ENCODE results near the gene YWHAE. TPM values are rescaled to one million over a fixed set of nuclear protein-coding genes. Genes with fewer than 3 reads are reported as not detected.
"Not testable (repeated sequence)": the region's sequence is repeated elsewhere in the genome, so short reads cannot be mapped to it uniquely, and the experiment has no call there.

YWHAE gene
- 100 to 1,000 TPM; 581 to 765 (median 678) TPM for total RNA-seq

DNA sequence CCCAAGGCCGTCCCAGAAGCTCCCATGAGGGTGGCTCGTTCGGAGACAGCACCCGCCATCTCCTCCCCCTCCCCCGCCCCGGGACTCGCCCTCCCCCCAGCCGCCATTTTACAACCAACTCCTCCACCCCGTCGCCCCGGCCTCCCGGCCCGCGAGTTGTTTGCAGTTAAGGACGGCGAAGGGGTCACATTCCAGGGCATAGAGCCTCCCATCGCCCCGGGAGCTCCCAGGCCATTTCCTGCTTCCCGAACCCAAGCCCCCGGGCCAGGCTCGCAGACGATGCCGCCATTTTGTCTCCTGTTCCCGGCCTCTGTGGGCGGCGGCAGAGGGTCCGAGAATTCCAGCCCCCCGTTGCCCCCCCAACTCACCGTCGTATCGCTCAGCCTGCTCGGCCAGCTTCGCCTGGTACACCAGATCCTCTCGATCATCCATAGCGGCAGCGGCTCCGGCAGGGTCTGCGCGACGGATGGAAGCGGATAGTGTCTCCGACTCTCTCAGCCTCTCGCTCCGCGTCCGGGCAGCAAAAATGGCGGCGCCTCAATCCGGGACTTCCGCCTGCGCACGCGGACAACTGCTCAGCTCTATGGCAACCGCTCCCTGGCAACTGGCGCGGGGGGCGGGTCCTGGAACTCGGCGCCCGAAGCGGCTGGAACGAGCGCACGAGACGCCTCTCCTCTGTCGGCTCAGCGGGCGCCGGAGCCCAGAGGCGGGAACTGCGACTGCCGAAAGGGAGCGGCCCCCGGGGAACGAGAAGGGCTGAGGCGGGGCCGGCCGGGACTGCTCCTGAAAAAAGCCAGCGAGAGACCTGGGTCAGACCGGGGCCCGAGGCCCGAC, at the start of gene YWHAE:
TSS of gene YWHAE (minus strand) at position 544 of the 834 bp plus-strand sequence. CDS start at position 432, 112 bp downstream.
- Histone ChIP-seq H3K27me3 (no peaks in the 10 kb centered on the region), H3K9me3 (no peaks in the 10 kb centered on the region), H3K4me1 (peaks cover 0 to 43% (median 27%) of the 10 kb centered on the region in 4 donors), H3K4me3 (peak within 1 kb of the TSS; percentile 70 to 98 (median 88)), H3K36me3 (peaks cover 0 to 3% (median 0%) of the 10 kb centered on the region in 3 donors), H3K27ac (peak within 1 kb of the TSS; percentile 95 to 100 (median 97))
- 1% methylated on average over 32 to 79 of the region's 82 CpGs for WGBS, 2 donors
- DNase-seq (ENCODE audit: low spot score in 2 of 2): peak; percentile 96 to 97
- TF ChIP-seq EP300 (IDR thresholded peaks at IDR 0.05) (peak; percentile 49 to 99), CTCF (IDR thresholded peaks at IDR 0.05) (peak in 1 of 5 experiments; percentile 51), POLR2A (IDR thresholded peaks at IDR 0.05) (peak; percentile 84 to 96)

DNA sequence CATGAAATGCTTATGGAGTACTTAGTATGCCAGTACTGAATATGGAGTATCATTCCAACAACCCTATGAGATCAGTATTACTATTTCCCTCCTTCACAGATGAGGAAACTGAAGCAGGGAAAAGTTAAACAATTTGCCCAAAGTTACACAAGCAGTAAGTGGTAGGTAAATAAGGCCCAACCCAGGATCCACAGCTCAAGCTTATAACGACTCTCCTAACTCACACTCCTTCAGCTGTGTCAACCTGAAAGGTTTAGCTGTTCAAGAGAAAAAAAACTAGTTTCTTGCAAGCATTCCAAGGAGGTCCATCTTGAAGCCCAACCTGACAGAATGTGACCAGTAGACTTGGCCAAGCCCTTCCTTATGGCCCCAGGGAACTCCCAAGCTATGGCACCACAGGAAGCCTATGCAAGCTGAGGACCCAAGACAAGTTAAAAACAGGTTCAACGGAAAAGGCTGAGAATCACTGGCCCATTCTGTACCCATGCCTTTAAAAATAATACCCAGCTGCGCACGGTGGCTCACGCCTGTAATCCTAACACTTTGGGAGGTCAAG, 49.5 kb upstream of the YWHAE start:
- Histone ChIP-seq H3K4me1 (peaks cover 0 to 67% (median 16%) of the 10 kb centered on the region in 4 donors), H3K27ac (no peak overlapping the region), H3K9me3 (no peaks in the 10 kb centered on the region), H3K36me3 (peaks cover 0 to 3% (median 0%) of the 10 kb centered on the region in 3 donors), H3K4me3 (no peak overlapping the region), H3K27me3 (no peaks in the 10 kb centered on the region)
- DNase-seq (ENCODE audit: low spot score in 2 of 2): no peak
- no peak for TF ChIP-seq CTCF (IDR thresholded peaks at IDR 0.05)
- TF ChIP-seq EP300 (IDR thresholded peaks at IDR 0.05): no peak
- no peak for TF ChIP-seq POLR2A (IDR thresholded peaks at IDR 0.05)
- 89 to 94% methylated on average over 5 of the region's 5 CpGs for WGBS, 2 donors

DNA sequence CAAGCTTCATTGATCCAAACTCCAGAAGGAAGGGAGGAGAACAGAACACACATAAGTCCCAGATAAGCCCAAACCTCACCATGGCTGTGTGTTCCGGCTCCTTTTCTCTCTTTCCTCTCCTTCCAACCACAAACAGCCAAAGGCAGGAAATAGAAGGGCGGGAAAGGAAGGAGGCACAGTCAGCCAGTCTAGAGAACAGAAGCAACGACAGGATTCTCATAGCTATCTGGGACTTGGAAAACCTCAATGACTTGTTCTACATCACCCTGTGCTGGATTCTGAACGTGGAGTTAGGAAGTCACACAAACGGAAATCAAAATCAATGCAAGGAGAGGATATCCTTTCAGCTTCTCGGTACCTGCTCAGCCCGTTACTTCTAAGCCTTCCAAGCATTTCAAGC, 47.0 kb upstream of the YWHAE start:
- Histone ChIP-seq H3K27ac (no peak overlapping the region), H3K4me1 (peaks cover 0 to 47% (median 0%) of the 10 kb centered on the region in 4 donors), H3K27me3 (no peaks in the 10 kb centered on the region), H3K9me3 (no peaks in the 10 kb centered on the region), H3K36me3 (peaks cover 0 to 7% (median 0%) of the 10 kb centered on the region in 3 donors), H3K4me3 (no peak overlapping the region)
- TF ChIP-seq EP300 (IDR thresholded peaks at IDR 0.05) (no peak), POLR2A (IDR thresholded peaks at IDR 0.05) (no peak), CTCF (IDR thresholded peaks at IDR 0.05) (no peak)
- DNase-seq (ENCODE audit: low spot score in 2 of 2): no peak
- 72% methylated on average over 7 of the region's 7 CpGs for WGBS, 2 donors

GRCh38 chr17:1446201-1446600, 46.2 kb upstream of the YWHAE start:
- H3K27me3 ChIP-seq: no peaks in the 10 kb centered on the region
- H3K36me3 ChIP-seq: peaks cover 0 to 9% (median 0%) of the 10 kb centered on the region in 3 donors
- peaks cover 0 to 39% (median 0%) of the 10 kb centered on the region in 4 donors for H3K4me1 ChIP-seq
- no peak overlapping the region for H3K27ac ChIP-seq
- TF ChIP-seq CTCF (IDR thresholded peaks at IDR 0.05): no peak
- TF ChIP-seq EP300 (IDR thresholded peaks at IDR 0.05): no peak
- TF ChIP-seq POLR2A (IDR thresholded peaks at IDR 0.05): no peak
- 91 to 92% methylated on average over 12 of the region's 12 CpGs for WGBS, 2 donors
- H3K9me3 ChIP-seq: no peaks in the 10 kb centered on the region
- H3K4me3 ChIP-seq: no peak overlapping the region
- DNase-seq (ENCODE audit: low spot score in 2 of 2): no peak

GRCh38 chr17:1445695-1446094, 45.7 kb upstream of the YWHAE start:
- not testable (repeated sequence) for H3K4me3 ChIP-seq

DNA sequence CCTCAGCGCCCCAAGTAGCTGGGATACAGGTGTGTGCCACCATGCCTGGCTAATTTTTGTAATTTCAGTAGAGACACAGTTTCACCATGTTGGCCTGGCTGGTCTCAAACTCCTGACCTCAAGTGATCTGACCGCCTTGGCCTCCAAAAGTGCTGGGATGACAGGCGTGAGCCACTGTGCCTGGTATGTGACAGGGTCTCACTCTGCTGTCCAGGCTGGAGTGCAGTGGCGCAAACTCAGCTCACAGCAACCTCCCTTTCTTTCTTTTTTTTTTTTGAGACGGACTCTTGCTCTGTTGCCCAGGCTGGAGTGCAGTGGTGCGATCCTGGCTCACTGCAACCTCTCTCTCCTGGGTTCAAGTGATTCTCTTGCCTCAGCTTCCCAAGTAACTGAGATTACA, 42.7 kb upstream of the YWHAE start:
- Histone ChIP-seq H3K4me1 (peaks cover 0 to 29% (median 6%) of the 10 kb centered on the region in 4 donors), H3K36me3 (peaks cover 0 to 19% (median 0%) of the 10 kb centered on the region in 3 donors)
- not testable (repeated sequence) for DNase-seq (ENCODE audit: low spot score in 2 of 2); H3K4me3 ChIP-seq; H3K9me3 ChIP-seq; H3K27me3 ChIP-seq; H3K27ac ChIP-seq
- 93 to 97% methylated on average over 6 of the region's 6 CpGs for WGBS, 2 donors

More at GRCh38 chr17:1445695-1446094, 45.7 kb upstream of the YWHAE start:
- Histone ChIP-seq H3K4me1 (peaks cover 0 to 39% (median 0%) of the 10 kb centered on the region in 4 donors), H3K36me3 (peaks cover 0 to 14% (median 0%) of the 10 kb centered on the region in 3 donors)
- WGBS, 2 donors: 94 to 97% methylated on average over 4 of the region's 4 CpGs
- DNase-seq (ENCODE audit: low spot score in 2 of 2); H3K9me3 ChIP-seq; H3K27ac ChIP-seq; H3K27me3 ChIP-seq: not testable (repeated sequence)
